ENCODE measurements around the gene IGSF3. TPM values are rescaled to one million over a fixed set of nuclear protein-coding genes. Genes with fewer than 3 reads are reported as not detected.
"Not testable (repeated sequence)": the region's sequence is repeated elsewhere in the genome, so short reads cannot be mapped to it uniquely, and the experiment has no call there.

IGSF3 gene
- total and polyA plus RNA-seq, 2 experiments from 2014 or later = 29.0 to 130 TPM

GRCh38 chr1:116630057-116630456 lies 37.5 kb downstream of the IGSF3 start:
- not testable (repeated sequence) for H3K9me3 ChIP-seq (ENCODE audit: low read depth); H3K4me3 ChIP-seq; DNase-seq (ENCODE audit: low read depth in 1 of 2, low spot score in 1 of 2); H3K27me3 ChIP-seq; H3K36me3 ChIP-seq; H3K27ac ChIP-seq
- peak; percentile 23 for TF ChIP-seq CTCF (IDR thresholded peaks at IDR 0.05; ENCODE audit: low read depth, low read length)
- H3K4me1 ChIP-seq (ENCODE audit: low read depth) = peaks cover 39% of the 10 kb centered on the region

- H3K27ac ChIP-seq = not testable (repeated sequence)
These were observed 38.1 kb downstream of the IGSF3 start for GRCh38 chr1:116629441-116629840.

GRCh38 chr1:116628448-116628847 lies 39.1 kb downstream of the IGSF3 start:
- H3K36me3 ChIP-seq = no peaks in the 10 kb centered on the region
- DNase-seq (ENCODE audit: low read depth in 1 of 2, low spot score in 1 of 2) = no peak
- peak overlapping the region; percentile 22 for H3K27ac ChIP-seq
- no peak overlapping the region for H3K4me3 ChIP-seq
- no peaks in the 10 kb centered on the region for H3K27me3 ChIP-seq
- no peak for TF ChIP-seq CTCF (IDR thresholded peaks at IDR 0.05; ENCODE audit: low read depth, low read length)
- no peaks in the 10 kb centered on the region for H3K9me3 ChIP-seq (ENCODE audit: low read depth)
- H3K4me1 ChIP-seq (ENCODE audit: low read depth) = peaks cover 39% of the 10 kb centered on the region

More at GRCh38 chr1:116629441-116629840, 38.1 kb downstream of the IGSF3 start:
- H3K4me1 ChIP-seq (ENCODE audit: low read depth) = peaks cover 39% of the 10 kb centered on the region
- H3K27me3 ChIP-seq; DNase-seq (ENCODE audit: low read depth in 1 of 2, low spot score in 1 of 2); H3K36me3 ChIP-seq; H3K9me3 ChIP-seq (ENCODE audit: low read depth); H3K4me3 ChIP-seq: not testable (repeated sequence)

GRCh38 chr1:116627357-116627756 lies 40.2 kb downstream of the IGSF3 start:
- not testable (repeated sequence) for H3K9me3 ChIP-seq (ENCODE audit: low read depth); H3K36me3 ChIP-seq; H3K4me3 ChIP-seq; H3K27me3 ChIP-seq
- peak overlapping the region; percentile 89 for H3K27ac ChIP-seq
- H3K4me1 ChIP-seq (ENCODE audit: low read depth) = peaks cover 34% of the 10 kb centered on the region
- peak; percentile 19 to 65 for DNase-seq (ENCODE audit: low read depth in 1 of 2, low spot score in 1 of 2)

- not testable (repeated sequence) for H3K27me3 ChIP-seq; H3K36me3 ChIP-seq; H3K4me3 ChIP-seq; H3K9me3 ChIP-seq (ENCODE audit: low read depth)
- Histone ChIP-seq H3K4me1 (ENCODE audit: low read depth) (peaks cover 29% of the 10 kb centered on the region), H3K27ac (peak overlapping the region; percentile 89)
- peak; percentile 31 to 32 for DNase-seq (ENCODE audit: low read depth in 1 of 2, low spot score in 1 of 2)
These were observed 40.6 kb downstream of the IGSF3 start for GRCh38 chr1:116626915-116627314.

GRCh38 chr1:116625155-116625554 lies 42.4 kb downstream of the IGSF3 start:
- peak overlapping the region; percentile 36 for H3K27ac ChIP-seq
- not testable (repeated sequence) for H3K4me3 ChIP-seq; H3K9me3 ChIP-seq (ENCODE audit: low read depth); DNase-seq (ENCODE audit: low read depth in 1 of 2, low spot score in 1 of 2); H3K36me3 ChIP-seq; H3K27me3 ChIP-seq
- H3K4me1 ChIP-seq (ENCODE audit: low read depth) = peaks cover 28% of the 10 kb centered on the region

- Histone ChIP-seq H3K9me3 (ENCODE audit: low read depth) (no peaks in the 10 kb centered on the region), H3K27ac (no peak overlapping the region), H3K4me1 (ENCODE audit: low read depth) (peaks cover 26% of the 10 kb centered on the region), H3K4me3 (no peak overlapping the region), H3K36me3 (no peaks in the 10 kb centered on the region), H3K27me3 (no peaks in the 10 kb centered on the region)
- no peak for DNase-seq (ENCODE audit: low read depth in 1 of 2, low spot score in 1 of 2)
- no peak for TF ChIP-seq CTCF (IDR thresholded peaks at IDR 0.05; ENCODE audit: low read depth, low read length)
These were observed 43.5 kb downstream of the IGSF3 start for GRCh38 chr1:116624040-116624439.

- Histone ChIP-seq H3K4me1 (ENCODE audit: low read depth) (peaks cover 16% of the 10 kb centered on the region), H3K27ac (peak overlapping the region; percentile 24)
- DNase-seq (ENCODE audit: low read depth in 1 of 2, low spot score in 1 of 2); H3K36me3 ChIP-seq; H3K4me3 ChIP-seq; H3K27me3 ChIP-seq; H3K9me3 ChIP-seq (ENCODE audit: low read depth): not testable (repeated sequence)
These were observed 45.0 kb downstream of the IGSF3 start for GRCh38 chr1:116622496-116622895.

GRCh38 chr1:116621756-116622155 lies 45.8 kb downstream of the IGSF3 start:
- not testable (repeated sequence) for H3K36me3 ChIP-seq; H3K9me3 ChIP-seq (ENCODE audit: low read depth); H3K4me3 ChIP-seq; H3K27me3 ChIP-seq; H3K27ac ChIP-seq; DNase-seq (ENCODE audit: low read depth in 1 of 2, low spot score in 1 of 2)
- peaks cover 11% of the 10 kb centered on the region for H3K4me1 ChIP-seq (ENCODE audit: low read depth)

- not testable (repeated sequence) for H3K36me3 ChIP-seq; DNase-seq (ENCODE audit: low read depth in 1 of 2, low spot score in 1 of 2); H3K27me3 ChIP-seq; H3K27ac ChIP-seq; H3K4me3 ChIP-seq; H3K9me3 ChIP-seq (ENCODE audit: low read depth); H3K4me1 ChIP-seq (ENCODE audit: low read depth)
These were observed 47.1 kb downstream of the IGSF3 start for GRCh38 chr1:116620392-116620791.

- DNase-seq (ENCODE audit: low read depth in 1 of 2, low spot score in 1 of 2); H3K36me3 ChIP-seq; H3K4me3 ChIP-seq; H3K27me3 ChIP-seq; H3K9me3 ChIP-seq (ENCODE audit: low read depth); H3K27ac ChIP-seq; H3K4me1 ChIP-seq (ENCODE audit: low read depth): not testable (repeated sequence)
These were observed 48.4 kb downstream of the IGSF3 start for GRCh38 chr1:116619106-116619505.

Measured in cardiac muscle cell (in vitro differentiated cells and primary cell).